GM04503 (cell line): ENCODE data around the gene RPTOR.
"Not testable (repeated sequence)": the region's sequence is repeated elsewhere in the genome, so short reads cannot be mapped to it uniquely, and the experiment has no call there.

Source experiments
- DNase-seq: peaks from one replicate; pipeline ENCODE4 v3.0.0-alpha.2; 2012; ENCODE audit warnings: low read depth

The RPTOR gene

DNA sequence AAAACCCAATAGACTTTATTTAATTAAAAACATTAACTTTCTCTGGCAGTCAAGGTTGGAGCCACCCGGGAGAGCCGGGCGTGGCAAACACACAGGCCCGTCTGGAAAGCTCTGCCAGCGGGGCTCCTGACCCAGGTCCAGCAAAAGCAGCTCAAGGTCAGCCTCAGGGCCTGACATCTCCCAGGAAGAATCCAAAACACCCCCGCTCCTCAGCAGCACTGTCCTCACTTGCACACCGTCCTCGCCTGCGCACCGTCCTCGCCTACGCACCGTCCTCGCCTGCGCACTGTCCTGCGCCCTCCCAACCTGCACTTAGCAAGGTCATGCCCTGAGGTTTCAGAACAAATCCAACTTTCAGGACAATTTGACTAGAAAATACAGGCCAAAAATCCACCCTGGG is 31.4 kb upstream of the RPTOR start:
- DNase-seq = no peak

DNA sequence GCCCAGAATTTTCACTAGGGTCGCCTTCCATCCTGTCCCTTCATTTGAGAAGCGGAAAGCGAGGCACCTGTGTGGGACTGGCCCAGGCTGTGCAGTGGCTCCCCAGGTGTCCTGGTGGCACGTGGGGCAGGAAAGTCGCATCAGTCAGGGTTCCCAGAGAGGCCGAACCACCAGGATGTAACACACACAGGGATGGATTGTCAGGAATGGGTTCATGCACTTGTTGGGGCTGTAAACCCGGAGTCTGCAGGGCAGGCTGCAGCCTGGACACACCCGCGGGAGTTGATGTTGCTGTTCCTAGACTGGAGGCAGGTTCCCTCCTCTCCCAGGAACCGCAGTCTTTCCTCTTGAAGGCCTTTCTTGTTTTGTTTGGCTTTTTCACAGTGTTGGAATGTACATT is 30.7 kb upstream of the RPTOR start:
- no peak for DNase-seq

DNA sequence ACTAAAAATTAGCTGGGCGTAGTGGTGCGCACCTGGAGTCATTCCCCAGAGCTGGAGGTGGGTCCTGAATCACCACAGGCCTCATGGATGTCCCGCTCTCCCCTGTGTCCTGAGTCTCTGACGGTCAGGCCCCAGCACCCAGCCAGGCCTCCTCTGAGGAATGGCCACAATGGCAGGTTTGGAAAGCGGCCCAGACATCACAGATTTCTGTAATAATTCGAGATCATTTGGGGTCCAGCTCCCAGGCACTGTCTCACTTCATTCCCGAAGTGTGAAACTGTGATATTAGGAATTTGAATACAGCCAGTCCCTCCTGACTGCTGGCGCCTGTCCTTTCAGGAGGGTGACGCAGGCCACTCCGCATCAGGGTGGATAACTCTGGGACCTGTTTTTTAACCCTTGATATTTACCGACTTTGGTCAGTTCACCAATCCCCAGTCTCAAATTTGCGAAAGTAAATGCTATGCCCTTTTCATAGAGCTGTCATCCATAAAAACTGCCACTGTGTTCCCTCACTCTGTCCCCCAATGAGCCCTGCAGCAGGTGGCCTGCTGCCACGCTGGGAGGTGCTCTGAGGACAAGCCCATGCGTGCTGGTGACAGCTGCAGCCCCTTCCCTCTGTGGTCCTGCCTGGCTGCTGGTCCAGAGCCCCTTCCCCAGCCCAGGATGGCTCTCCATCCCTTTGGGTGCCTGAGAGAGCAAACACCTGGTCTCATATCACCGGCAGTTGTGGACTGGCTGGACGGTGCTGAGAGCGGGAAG is 28.3 kb upstream of the RPTOR start:
- DNase-seq = no peak

DNA sequence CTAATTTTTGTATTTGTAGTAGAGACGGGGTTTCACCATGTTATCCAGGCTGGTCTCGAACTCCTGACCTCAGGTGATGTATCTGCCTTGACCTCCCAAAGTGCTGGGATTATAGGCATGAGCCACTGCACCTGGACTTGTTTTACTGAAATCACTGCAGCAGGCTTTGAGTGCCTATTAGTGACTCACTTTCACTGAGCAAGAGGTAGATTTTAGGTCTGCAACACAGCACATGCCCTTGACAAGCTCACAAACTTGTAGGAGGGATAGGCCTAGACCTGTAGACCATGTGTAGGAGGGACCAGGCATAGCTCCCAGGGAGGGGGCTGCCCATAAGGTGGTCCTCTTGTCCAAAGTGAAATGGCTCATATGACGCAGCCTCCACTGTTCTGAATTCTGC is 27.0 kb upstream of the RPTOR start:
- DNase-seq = no peak

DNA sequence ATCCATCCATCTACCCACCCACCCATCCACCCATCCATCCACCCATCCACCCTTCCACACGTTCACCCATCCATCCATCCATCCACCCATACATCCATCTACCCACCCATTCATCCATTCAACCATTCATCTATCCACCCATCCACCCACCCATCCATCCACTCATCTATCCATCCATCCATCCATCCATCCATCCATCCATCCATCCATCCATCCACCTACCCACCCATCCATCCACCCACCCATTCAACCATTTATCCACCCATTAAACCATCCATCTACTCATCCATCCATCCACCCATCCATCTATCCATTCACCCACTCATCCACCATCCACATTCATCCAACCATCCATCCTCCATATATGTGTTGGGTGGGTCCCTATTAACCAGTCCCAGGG is 26.2 kb upstream of the RPTOR start:
- DNase-seq = no peak

DNA sequence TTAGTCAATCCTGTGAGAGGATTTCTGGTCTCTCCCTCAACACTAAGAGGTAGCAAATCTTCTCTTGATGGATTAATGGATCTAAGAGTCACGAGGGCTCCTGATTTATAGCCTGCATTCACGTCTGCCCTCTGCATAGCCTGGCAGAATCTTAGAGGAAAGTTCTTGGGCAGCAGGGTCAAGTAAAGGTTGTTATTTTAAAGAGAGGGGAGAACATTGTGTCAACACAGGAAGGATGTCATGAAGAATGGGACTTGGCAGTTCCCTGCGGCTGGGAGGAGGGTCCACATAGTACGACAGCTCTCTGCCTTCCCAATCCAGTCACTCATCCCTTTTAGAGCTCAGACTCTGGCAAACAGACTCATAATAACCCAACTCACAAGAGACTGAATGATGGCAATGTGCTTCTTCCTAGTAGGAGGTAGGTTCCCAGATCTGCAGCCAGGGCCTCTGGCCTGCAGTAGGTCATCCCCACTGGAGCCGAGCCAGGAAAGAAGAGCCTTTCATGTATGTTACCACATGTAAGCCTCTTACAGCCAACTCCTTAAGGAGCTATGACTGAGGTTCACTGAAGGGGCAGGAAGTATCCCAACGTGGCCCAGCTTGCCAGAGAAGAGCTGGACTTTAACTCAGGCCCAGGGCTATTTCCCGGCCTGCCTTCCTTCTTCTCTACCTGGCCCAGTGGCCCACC is 25.4 kb upstream of the RPTOR start:
- DNase-seq = no peak

DNA sequence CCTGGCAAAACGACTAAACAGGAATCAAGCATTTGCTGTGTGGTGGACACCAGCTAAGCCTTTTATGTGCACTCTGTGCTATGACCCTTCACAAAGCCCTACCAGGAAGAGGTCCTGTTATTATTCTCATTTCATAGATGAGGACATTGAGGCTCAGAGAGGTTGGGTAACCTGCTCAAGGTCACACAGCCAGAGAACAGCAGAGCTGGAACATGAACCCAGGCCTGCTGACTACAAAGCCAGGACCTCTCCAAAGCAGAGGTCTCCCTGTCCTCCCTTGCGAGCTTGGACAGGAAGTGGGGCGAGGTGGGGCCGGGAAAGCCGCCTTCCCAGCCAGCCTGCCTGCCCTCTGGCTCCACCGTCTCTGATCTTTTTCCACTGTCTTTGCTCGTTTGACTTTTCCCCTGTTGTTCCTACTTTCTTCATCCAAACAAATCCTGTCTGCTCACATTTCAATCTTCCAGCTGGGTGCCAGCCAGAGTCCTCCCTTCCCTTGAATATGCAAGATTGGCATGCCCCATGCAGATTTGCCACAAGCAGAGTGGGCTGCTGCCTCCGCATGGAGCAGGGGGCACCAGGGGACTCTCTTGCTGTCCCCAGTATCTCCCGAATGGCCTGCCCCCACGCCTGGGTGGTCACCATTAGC is 23.7 kb upstream of the RPTOR start:
- no peak for DNase-seq

DNA sequence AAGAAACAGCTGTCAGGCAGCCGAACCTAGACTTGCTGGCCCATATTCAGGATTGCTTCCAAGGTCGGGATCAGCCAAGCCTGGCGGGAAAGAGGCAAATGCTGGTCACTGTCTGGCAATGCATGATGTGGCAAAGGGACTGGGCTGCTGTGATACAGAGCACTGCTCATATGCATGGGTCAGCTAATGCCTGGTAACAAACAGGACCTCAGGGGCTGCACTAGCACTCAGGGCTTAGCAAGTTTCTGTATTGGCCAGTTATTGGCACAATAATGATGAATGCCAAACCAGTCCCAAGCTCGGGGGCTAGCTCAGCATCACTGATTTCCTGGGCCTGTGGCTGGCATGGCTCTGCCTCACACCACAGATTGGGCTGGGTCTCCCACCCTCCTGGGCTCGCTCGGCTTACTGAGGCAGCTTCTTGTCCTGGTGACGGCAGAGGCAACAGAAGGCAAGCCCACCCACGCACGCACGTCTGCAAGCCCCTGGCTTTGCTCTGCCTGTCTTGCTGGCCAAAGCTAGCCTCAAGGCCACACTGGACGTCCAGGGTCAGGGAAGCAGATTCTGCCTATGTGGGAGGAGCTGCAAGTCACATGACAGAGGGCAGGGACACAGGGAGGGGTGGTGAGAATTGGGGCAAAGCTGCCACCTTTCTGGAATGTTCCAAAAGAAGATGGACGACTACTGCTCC is 21.4 kb upstream of the RPTOR start:
- no peak for DNase-seq

DNA sequence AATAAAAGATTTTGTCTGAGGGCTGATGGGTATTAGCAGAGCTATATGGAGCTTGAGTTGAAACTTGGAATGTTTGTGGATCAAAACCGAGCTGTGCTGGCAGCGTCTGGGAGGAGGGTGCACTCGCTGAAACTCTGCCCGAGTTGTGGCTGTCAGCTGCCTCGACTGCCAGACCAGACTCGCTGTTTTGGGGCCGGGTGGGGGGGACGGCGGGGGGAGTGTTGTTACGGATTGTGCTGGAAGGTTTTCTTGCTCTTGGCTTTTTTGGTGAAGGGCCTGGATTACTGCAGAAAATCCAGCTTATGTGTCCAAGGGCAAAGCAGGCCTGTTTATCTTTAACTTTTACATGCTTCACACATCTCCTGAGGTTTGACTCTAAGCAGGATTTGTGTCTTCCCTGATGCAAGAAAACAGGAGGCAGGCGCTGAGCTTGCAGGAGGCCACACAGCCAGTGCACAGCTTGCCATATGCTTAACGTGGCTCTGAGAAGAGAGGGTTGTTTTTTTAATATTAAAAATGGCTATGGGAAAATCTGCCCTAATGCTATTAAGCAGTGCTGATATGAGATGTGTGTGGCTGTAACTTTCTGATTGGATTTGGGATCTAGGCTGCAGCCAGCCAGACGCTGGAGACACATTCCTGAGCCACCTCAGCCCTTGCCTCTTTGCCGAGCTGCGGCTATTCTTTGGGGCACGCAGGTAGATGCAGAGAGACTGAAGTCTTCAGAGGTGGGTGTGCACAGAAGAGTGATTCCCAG is 20.5 kb upstream of the RPTOR start:
- no peak for DNase-seq

DNA sequence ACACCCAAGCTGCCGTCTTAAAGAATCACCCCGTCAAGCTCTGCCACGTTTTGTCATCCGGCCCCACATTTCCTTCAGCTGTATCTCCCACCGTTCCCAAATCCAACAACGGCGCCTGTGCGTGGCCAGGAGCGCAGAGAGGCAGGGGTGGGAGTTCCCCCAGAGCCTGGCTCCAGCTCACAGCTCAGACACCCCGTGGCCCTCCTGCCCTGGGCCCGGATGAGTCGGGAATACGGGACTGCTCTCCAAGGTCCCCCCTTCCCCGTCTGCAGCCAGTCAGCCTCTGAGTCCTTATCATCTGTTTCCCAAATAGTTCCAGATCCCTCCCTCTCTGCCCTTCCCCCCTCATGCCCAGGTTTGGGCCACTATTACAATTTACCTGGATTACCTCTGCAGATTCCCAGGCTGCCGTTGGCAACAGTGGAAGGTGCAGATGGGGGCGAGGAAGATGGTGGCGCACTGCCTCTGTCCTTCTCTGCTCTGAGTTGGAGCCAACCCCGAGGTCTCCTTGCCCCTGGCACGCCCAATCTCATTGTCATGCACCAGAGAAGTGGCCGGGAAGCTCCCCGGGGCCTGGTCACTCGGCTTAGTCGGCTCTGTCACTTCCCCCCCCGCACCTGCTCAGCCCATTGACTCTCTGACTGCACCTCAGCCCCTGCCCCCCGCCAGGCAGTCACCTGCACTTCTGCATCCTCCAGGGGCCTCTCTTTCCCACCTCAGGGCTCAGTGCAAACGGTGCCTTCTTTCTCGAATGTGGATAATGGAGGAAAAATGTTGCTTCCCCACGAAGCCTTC is 18.3 kb upstream of the RPTOR start:
- no peak for DNase-seq

DNA sequence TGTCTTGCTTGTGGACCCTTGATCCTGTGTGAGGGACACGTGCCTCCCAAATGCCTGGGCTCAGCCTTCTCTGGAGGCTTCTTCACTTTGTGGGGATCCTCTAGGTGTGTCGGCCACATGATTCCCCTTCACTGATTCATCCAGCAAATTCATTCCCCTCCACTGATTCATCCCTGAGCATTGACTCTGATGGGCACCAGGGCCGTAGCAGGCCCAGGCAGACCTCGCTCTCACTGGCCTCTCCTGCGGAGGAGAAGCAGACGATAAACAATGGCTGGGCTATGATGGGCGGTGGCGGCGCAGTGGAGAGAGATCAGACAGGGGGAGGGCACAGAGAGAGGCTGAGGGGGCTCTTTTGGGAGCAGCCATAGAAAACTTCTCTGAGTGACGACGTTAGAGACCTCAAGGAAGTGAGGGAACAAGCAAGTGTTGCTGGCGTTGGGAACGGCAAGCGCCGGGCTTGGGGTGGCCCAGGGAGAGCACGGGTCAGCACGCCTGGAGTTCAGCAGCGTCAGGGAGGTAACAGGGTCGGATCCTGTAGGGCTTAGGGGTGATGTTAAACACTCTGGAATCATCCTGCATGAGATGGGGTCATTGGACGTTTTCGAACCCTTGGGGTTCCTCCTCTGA is 17.5 kb upstream of the RPTOR start:
- no peak for DNase-seq

DNA sequence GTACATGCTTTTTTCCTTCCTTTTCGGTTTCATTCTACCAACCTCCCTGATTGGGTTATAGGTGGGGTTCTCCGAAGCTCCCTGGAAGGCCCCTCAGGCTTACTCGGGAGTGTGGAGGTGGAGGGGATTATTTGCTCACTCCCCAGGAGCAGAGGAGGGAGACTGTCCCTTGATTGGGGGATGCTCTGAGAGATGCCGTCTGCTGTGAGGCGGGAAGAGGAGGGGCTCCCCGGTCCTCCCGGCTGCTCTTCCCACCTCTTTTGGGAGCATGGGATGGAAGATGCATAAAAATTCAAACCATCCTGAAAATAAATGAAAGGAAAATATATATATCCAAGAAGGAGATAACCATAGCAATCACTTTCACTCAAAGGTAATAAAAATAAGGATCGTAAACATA is 16.1 kb upstream of the RPTOR start:
- no peak for DNase-seq

DNA sequence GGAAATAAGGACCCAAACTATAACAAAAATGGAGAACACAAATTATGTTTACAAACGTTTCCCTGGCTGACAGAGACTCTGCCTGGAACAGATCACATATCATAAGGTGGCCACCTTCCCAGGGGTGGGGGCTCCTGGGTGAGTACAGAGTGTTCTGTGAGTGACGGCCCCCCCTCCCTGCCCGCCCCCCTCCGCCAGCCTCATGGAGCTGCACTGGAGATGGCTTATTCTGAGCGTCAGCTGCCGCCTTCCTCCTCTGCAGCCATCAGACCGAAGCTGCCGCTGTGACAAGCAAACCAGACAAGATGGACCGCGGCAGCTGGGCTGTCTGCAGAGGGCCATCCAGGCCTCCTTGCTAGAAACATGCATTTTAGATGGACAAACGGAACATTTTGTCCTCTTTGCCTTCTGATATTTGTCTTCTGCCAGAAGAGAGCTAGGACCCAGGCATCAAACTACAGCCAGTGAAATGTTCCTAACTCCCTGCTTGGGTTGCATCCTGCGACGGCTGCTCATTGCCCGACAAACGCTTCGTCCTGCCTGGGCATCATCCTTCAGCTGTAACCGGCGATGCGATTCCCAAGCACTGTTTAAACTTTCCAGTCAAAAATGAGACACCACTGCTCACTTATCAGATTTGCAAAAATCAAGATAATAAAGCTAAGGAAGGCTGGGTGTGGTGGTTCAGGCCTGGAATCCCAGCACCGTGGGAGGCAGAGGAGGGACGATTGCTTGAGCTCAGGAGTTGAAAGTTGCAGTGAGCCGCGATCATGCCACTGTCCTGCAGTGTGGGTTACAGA is 15.3 kb upstream of the RPTOR start:
- DNase-seq = no peak

DNA sequence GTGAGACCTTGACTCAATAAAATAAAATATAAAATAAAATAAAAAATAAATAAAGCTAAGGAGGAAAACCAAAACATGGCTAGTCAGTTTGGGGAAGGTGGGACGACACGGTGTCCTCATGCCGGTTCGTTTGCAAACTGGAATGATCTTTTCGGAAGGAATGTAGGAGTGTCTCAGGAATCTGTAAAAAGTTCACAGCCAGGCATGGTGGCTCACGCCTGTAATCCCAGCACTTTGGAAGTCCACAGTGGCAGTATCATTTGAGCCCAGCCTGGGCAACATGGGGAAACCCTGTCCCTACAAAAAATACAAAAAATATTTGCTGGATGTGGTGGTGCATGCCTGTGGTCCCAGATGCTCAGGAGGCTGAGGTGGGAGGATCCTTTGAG is 14.7 kb upstream of the RPTOR start:
- no peak for DNase-seq

DNA sequence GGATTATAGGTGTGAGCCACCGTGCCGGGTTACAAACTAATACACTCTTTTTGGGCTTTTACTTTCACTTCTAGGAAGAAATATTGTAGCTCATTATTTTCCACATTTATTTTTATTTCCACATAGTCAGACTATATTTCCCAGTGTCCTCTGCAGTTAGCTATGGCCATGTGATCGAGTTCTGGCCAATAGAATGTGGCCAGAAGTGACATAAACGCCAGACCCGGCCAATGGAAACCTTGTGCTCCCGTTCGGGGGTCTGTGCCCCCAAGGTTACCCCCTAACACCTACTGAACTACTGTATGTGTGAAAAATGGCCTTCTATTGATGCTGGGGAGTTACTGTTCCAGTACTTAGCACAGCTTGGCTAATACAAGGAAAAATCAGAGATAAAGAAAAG is 13.2 kb upstream of the RPTOR start:
- no peak for DNase-seq

DNA sequence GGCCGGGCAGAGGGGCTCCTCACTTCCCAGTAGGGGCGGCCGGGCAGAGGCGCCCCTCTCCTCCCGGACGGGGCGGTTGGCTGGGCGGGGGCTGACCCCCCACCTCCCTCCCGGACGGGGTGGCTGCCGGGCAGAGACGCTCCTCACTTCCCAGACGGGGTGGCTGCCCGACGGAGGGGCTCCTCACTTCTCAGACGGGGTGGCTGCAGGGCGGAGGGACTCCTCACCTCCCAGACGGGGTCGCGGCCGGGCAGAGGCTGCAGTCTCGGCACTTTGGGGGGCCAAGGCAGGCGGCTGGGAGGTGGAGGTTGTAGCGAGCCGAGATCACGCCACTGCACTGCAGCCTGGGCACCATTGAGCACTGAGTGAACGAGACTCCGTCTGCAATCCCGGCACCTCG is 7.3 kb upstream of the RPTOR start:
- not testable (repeated sequence) for DNase-seq

DNA sequence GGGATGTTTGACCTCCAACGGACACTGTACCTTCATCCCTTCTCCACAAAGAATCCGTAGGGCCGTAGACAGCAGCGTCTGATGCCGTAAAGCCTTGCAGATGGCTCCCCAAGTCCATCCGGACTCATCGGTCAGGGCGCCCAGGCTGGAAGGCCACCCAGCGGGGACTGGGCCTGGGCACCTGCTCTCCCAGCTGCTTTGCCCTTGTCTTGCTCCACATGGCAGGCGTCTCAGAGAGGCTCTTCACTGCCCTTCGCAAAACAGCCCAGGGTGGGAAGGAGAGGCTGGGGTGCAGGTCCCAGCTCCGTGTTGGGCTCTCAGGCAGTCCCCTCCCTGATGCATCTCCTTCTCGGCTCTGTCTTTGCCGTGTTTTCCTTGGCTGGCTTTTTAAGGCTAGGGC is 6.2 kb upstream of the RPTOR start:
- no peak for DNase-seq

DNA sequence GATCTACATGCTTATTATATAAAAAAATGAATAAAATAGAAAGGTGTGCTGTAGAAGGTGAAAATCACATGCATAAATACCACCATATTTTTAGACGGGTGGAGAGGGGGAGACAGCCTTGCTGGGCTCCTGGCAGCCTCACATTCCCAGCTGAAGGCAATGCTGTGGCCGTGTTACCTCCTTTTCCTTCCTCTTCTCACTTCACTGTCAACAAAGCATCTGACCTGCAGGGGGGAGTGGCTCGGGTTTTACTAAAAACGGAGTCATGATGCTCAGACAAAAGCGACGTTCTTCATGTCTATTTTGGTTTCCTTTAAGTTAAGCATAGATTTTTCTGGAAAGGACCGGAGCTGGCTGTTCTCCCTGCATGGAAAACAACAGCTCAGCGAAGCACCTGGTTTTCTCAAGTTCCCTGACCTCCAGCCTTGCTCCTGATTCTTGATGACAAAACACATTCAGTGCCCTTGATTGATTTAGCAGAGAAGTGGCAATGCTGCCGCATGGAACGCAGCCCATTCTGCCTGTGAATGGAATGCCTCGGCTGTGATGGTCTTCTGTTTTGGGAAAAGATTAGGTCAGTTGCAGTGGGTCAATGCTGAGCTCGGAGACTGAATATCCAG is 5.5 kb upstream of the RPTOR start:
- no peak for DNase-seq

DNA sequence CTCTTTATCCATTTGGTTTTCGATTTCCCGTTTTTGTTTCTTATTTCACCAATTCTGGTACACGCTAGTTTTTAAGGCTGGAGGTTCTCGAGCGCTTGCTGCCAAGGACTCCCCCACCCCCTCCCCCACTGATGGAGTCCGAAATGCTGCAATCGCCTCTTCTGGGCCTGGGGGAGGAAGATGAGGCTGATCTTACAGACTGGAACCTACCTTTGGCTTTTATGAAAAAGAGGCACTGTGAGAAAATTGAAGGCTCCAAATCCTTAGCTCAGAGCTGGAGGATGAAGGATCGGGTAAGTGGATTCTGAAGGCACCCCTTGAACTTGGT is 825 bp downstream of the RPTOR start:
- DNase-seq = no peak

DNA sequence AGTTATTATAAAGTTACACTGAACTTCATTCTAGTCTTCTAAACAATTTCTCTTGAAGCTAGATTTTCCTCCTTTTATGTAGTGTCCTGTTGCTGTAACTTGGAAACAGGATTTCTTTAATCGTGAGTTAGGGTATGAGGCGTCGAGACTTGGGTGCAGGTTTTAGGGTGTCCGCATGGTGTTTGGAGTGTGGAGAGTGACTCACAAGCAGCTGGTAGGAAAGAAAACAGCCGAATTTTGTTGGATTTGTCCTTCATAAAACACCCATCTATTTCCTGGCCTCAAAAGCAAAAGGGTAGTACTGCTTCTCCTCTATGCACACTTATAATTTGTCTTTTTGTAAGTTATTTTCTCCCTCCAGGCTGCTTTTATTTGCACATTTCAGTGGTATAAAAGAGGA is 1.6 kb downstream of the RPTOR start:
- DNase-seq = no peak
